Body of pancreas (tissue), 4 donors: ENCODE data around the gene MINDY2.
A peak's percentile ranks its signal among the peaks of the same experiment; 100 is the strongest.

ENCODE experiments used
- CTCF ChIP-seq, 7 experiments: fragments of 450-650 bp in 4 of 7; fragments of 200-600 bp in 3 of 7; sonication (generic) in 3 of 7; IDR thresholded peaks; one replicate each; pipeline ENCODE4 v1.5.1; 2016 to 2019; ENCODE audit warnings: antibody characterized with exemption in 7 of 7
- POLR2A ChIP-seq, 3 donors: fragments of 450-650 bp; IDR thresholded peaks; one replicate each; pipeline ENCODE4 v1.6.1; 2016; ENCODE audit warnings: antibody characterized with exemption in 3 of 3, mild to moderate bottlenecking in 2 of 3

- TF ChIP-seq CTCF (IDR thresholded peaks at IDR 0.05) (peak in 1 of 7 experiments; percentile 1), POLR2A (IDR thresholded peaks at IDR 0.05) (no peak)
Measured at GRCh38 chr15:58771621-58772250, 634 bp downstream of the MINDY2 start.
